Pancreas (tissue), 10 donors: ENCODE measurements around the gene SLC30A7. TPM values are rescaled to one million over a fixed set of nuclear protein-coding genes. Genes with fewer than 3 reads are reported as not detected.

Source experiments
- ATAC-seq, 4 donors: fragments of 200-7000 bp; cut with Tn5 transposase; one replicate each; pipeline versions ENCODE4 v1.8.0 to v1.9.1; 2020; ENCODE audit warnings: mild to moderate bottlenecking in 4 of 4, moderate library complexity in 4 of 4
- DNase-seq, 6 donors: peaks; one replicate each; pipeline ENCODE4 v3.0.0-alpha.2; 2020
- FAIRE-seq: peaks from 2 replicates; lab custom pipeline; 2012; peaks lifted over from hg19 to GRCh38; lab: Jason Lieb, UNC
- H3K27ac ChIP-seq, 4 donors: fragments of 200-600 bp; sonication (generic); 1 replicate in 3 of 4; 2 replicates in 1 of 4; pipeline versions ENCODE4 v1.5.0 to v1.8.0; 2020
- H3K27me3 ChIP-seq, 4 donors: fragments of 200-600 bp; one replicate each; pipeline ENCODE4 v1.8.0; 2021
- H3K36me3 ChIP-seq, 3 donors: fragments of 200-600 bp; sonication (generic) in 1 of 3; one replicate each; pipeline versions ENCODE4 v1.5.0 to v1.8.0; 2020 to 2021
- H3K4me1 ChIP-seq, 3 donors: fragments of 200-600 bp; one replicate each; pipeline ENCODE4 v1.8.0; 2021
- H3K4me3 ChIP-seq, 4 donors: fragments of 200-600 bp; sonication (generic) in 2 of 4; one replicate each; pipeline versions ENCODE4 v1.5.0 to v1.8.0; 2020 to 2021
- H3K9me3 ChIP-seq, 4 donors: fragments of 200-600 bp; one replicate each; pipeline ENCODE4 v1.8.0; 2021
- CTCF ChIP-seq, 4 donors: fragments of 200-600 bp; sonication (generic) in 3 of 4; IDR thresholded peaks; one replicate each; pipeline versions ENCODE4 v1.5.0 to v1.8.0; 2021; ENCODE audit warnings: antibody characterized with exemption in 4 of 4
- WGBS, 2 donors: extraction: QIAGEN DNeasy Blood & Tissue Kit; methylation state at CpG; one replicate each; pipeline ENCODE4 v1.1.7; 2013; 5-methylcytosine and 5-hydroxymethylcytosine counted together
- intact Hi-C, 3 donors: fragments of 100-400 bp; cut with DNase I; formaldehyde crosslinking; loops; one replicate each; pipeline versions ENCODE4 v1.11.1 to v1.14.2; 2022
- polyA plus RNA-seq, 2 donors: library from polyadenylated mRNA; stranded (reverse); fragments of 200-250 nt; gene quantifications; one replicate each; pipeline ENCODE4 v1.2.3, GENCODE V29; 2013
- total RNA-seq, 6 donors: library from RNA; stranded (reverse); fragmentation: NEBNext Ultra II Directional in 4 of 6; extraction: Animal tissue kit (Norgen Biotek cat#: 25700) in 4 of 6; gene quantifications; one replicate each; pipeline versions ENCODE4 v1.2.1 to v1.2.4, GENCODE V29; 2021 to 2023
- donor health status: healthy with polysubstance abuse.
- donor health status: DM: no; HTN: no; CAD: no; lungs with moderate emphysema.
- donor health status: DM: no; HTN: no; CAD: no.
- donor health status: control.
- donor health status: control.
- donor health status: Bipolar disorder and iron deficiency.
- donor health status: DM: yes; HTN: yes; CAD: no.
- donor health status: DM: no; HTN: no; CAD: no.
- donor health status: DM: no; HTN: no; CAD: no.
- donor health status: DM: yes; HTN: yes; CAD: no.

SLC30A7 gene
- total and polyA plus RNA-seq, 8 donors = 2.5 to 21.4 (median 11.0) TPM

- H3K36me3 ChIP-seq = peaks cover 0 to 6% (median 0%) of the 10 kb centered on the region in 3 donors
- no peak for FAIRE-seq
- H3K9me3 ChIP-seq = no peaks in the 10 kb centered on the region
- ATAC-seq = peak; percentile 8 to 29 (median 17)
- intact Hi-C loops = no loop called here
- no peak for TF ChIP-seq CTCF (IDR thresholded peaks at IDR 0.05)
- no peaks in the 10 kb centered on the region for H3K27me3 ChIP-seq
- 0 to 1% methylated on average over 12 of the region's 12 CpGs for WGBS, 2 donors
- DNase-seq = peak in 3 of 6 donors; percentile 13 to 29 (median 26)
- H3K27ac ChIP-seq = peak overlapping the region; percentile 84 to 96 (median 91)
- H3K4me3 ChIP-seq = peak overlapping the region; percentile 56 to 71 (median 64)
- H3K4me1 ChIP-seq = peaks cover 6 to 11% (median 10%) of the 10 kb centered on the region in 3 donors
These were observed 642 bp downstream of the SLC30A7 start for GRCh38 chr1:100896481-100896982.

- TF ChIP-seq CTCF (IDR thresholded peaks at IDR 0.05) = no peak
- Histone ChIP-seq H3K4me1 (peaks cover 0 to 8% (median 7%) of the 10 kb centered on the region in 3 donors), H3K27ac (no peak overlapping the region), H3K4me3 (no peak overlapping the region), H3K36me3 (peaks cover 0 to 10% (median 6%) of the 10 kb centered on the region in 3 donors), H3K27me3 (no peaks in the 10 kb centered on the region), H3K9me3 (no peaks in the 10 kb centered on the region)
- ATAC-seq (no peak), DNase-seq (no peak), FAIRE-seq (no peak)
- 92 to 97% methylated on average over 1 of the region's 1 CpG for WGBS, 2 donors
- intact Hi-C loops = no loop called here
These were observed 6.5 kb downstream of the SLC30A7 start for GRCh38 chr1:100902365-100902764.

GRCh38 chr1:100903777-100904176, 7.9 kb downstream of the SLC30A7 start:
- no peak for DNase-seq
- no peak for TF ChIP-seq CTCF (IDR thresholded peaks at IDR 0.05)
- Histone ChIP-seq H3K27me3 (no peaks in the 10 kb centered on the region), H3K27ac (no peak overlapping the region), H3K36me3 (peaks cover 0 to 10% (median 6%) of the 10 kb centered on the region in 3 donors), H3K4me1 (no peaks in the 10 kb centered on the region), H3K4me3 (no peak overlapping the region), H3K9me3 (no peaks in the 10 kb centered on the region)
- 96 to 100% methylated on average over 1 of the region's 1 CpG for WGBS, 2 donors
- intact Hi-C loops = no loop called here
- FAIRE-seq = peak; percentile 56
- ATAC-seq = no peak

GRCh38 chr1:100904528-100904927, 8.6 kb downstream of the SLC30A7 start:
- no peaks in the 10 kb centered on the region for H3K27me3 ChIP-seq
- no peaks in the 10 kb centered on the region for H3K4me1 ChIP-seq
- H3K27ac ChIP-seq = no peak overlapping the region
- H3K9me3 ChIP-seq = no peaks in the 10 kb centered on the region
- FAIRE-seq (no peak), ATAC-seq (no peak), DNase-seq (no peak)
- intact Hi-C loops = no loop called here
- H3K36me3 ChIP-seq = peaks cover 0 to 10% (median 8%) of the 10 kb centered on the region in 3 donors
- H3K4me3 ChIP-seq = no peak overlapping the region
- no peak for TF ChIP-seq CTCF (IDR thresholded peaks at IDR 0.05)
- WGBS, 2 donors = 95 to 98% methylated on average over 2 of the region's 2 CpGs

- TF ChIP-seq CTCF (IDR thresholded peaks at IDR 0.05) = no peak
- intact Hi-C loops = no loop called here
- ATAC-seq (no peak), DNase-seq (no peak), FAIRE-seq (peak; percentile 5)
- Histone ChIP-seq H3K9me3 (no peaks in the 10 kb centered on the region), H3K27ac (no peak overlapping the region), H3K4me1 (no peaks in the 10 kb centered on the region), H3K36me3 (peaks cover 0 to 10% (median 5%) of the 10 kb centered on the region in 3 donors), H3K27me3 (no peaks in the 10 kb centered on the region), H3K4me3 (no peak overlapping the region)
- WGBS, 2 donors = 97 to 98% methylated on average over 3 of the region's 3 CpGs
These were observed 9.3 kb downstream of the SLC30A7 start for GRCh38 chr1:100905181-100905580.
